ENCODE measurements around the gene TNKS1BP1.

Gene TNKS1BP1

GRCh38 chr11:57279116-57279515 lies 45.6 kb downstream of the TNKS1BP1 start:
- no peak for DNase-seq

DNA sequence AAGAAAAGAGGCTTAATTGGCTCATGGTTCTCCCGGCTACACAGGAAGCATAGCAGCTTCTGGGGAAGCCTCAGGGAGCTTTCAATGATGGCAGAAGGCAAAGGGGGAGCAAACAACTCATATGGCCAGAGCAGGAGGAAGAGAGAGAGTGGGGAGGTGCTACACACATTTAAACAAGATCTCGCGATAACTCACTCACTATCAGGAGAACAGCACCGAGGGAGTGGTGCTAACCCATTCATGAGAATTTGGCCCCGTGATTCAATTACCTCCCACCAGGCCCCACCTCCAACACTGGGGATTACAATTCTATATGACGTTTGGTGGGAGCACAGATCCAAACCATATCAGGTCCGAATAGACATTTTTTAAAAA lies 46.0 kb downstream of the TNKS1BP1 start:
- no peak for DNase-seq

DNA sequence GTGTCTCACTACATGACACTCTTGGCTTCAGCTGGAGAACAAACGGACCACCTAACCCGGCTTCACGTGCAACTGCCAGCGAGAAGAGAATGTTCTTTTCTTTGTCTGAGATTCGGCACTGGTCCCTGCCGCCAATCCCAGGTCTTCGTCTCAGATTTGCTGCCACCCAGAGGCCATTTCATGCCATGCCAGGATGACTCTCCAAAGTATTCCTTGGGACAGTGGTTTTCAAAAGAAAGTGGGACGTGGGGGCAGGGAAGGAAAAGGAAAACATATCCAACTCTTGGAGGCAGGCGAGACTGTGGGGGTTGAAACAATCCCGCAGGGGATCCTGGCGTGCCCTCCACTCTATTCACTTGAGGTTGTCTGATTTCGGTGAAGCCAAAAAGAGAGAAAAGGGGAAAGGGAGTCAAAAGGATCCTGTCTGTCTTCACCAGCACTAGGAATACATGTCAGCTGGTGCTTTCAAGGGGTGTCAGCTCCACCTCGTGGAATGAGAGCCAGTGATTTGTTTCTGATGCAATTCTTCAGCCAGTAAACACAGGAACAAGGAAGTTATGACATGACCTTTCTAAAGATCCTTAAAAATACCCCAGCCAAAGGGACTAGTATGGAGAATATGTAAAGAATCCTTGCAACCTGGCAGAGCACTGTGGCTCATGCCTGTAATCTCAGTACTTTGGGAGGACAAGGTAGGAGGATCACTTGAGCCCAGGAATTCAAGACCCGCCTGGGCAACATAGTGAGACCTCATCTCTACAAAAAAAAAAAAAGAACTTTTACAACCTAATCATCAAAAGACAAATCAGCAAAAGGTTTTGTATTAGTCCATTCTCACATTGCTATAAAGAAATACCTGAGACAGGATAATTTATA lies 46.7 kb downstream of the TNKS1BP1 start:
- peak; percentile 7 for DNase-seq

DNA sequence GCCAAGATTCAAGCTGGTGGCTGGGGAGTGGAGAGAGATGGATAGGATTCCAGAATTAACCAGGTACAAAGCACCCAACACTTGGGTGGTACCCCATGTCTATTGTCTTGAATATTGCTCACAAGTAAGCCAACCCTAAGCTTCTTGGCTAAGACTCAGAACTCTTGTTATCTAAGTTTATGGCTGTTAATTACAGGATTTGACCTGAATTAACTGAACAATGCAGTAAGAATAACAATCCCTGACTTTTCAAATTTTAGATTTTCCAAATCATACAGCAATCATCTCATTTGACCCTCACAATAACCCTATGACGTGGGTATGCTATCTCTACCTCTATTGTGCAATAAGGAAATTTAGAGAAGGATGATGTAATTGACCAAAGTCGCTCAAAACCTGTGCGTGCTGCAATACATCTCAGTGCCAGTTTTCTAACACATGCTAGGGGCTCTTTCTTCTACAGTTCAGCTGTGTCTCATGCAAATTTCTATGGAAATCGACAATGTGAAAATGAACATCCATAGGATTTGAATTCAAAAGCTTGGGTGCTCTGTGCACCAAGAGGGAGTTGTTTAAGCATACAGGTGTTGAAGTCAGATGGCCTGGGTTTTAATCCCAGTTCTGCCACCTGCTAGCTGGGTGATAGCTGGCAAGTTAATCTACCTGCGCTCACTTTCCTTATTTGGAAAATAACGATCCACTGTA lies 47.6 kb downstream of the TNKS1BP1 start:
- no peak for DNase-seq

DNA sequence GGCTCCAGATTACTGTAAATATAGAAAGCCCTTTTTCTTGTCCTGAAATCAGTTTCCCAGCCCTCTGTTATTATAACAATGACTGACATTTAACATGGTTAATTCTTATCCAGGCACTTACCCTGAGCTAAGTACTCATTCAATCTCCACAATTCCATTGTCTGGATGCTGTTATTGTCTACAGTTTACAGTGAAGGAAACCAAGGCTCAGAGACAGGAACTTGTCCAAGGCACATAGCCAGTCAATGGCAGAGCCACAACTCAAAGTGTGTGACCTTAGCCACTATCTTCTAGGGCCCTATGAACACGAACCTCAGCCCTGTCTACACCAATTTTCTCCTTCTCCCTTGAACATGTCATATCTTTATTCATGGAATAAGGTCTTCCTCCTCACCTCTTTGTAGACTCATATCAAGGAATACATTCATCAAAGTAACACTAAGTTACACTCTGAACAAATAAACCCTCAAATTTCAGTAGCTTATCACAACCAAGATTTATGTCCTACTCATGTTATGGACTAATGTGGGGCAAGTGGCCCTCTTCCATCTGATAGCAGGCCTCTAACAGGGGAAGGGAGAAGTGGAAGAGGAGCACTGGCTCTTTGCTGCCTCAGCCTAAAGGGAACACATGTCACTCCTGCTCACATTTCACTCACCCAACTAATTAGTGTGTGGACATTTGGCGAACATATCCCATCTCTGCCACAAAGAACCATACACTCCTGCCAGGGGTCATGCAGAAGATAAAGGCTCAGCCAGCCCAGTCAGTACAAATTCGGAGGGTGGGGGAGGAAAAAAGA lies 48.4 kb downstream of the TNKS1BP1 start:
- DNase-seq = no peak

DNA sequence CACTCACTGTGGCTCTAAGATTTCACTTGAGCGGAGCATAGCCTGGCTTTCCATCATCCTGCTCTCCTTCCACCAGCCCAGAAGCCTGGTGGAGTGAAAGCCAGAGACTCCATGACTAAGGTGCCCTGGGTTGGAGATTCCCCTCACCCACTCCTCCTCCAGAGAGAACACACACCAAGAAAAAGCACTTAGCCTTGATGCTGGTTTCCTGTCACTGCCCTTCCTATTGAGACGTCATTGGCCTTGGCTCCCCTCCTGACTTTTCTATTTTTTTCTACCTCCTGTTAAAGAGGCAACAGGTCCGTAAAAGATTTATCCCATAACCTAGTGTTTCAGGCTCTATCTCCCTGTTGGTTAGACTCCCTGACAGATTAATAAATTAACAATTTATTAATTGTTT lies 49.2 kb downstream of the TNKS1BP1 start:
- DNase-seq = no peak

DNA sequence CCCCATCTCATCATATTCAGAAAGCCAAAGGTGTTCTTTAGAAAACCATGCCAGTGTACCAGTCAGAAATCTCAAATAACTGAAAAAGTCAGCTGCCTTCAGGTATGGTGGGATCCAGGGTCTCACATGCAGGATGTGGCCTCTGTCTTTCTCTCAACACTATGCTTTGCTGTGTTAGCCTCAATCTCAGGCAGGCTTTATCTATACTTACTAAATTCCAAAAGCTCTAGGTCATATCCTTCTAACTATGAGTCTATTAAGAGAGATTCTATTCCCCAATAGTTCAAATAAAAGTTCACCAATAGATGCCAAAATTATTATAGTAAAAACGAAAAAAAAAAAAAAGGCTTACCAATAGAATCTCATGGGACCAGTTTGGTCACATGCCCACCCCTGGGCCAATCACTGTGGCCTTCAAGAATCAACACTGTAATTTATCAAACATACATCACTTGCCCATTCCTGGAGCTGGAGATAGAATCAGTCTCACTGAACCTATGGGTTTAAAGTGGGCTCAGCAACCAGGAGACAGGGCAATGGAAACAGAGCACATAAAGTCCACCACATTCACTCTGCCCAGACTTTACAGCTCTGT lies 49.8 kb downstream of the TNKS1BP1 start:
- no peak for DNase-seq

- DNase-seq = no peak
Observed at GRCh38 chr11:57273448-57274058, 51.2 kb downstream of the TNKS1BP1 start.

GRCh38 chr11:57269571-57270021 lies 55.2 kb downstream of the TNKS1BP1 start:
- DNase-seq = no peak

DNA sequence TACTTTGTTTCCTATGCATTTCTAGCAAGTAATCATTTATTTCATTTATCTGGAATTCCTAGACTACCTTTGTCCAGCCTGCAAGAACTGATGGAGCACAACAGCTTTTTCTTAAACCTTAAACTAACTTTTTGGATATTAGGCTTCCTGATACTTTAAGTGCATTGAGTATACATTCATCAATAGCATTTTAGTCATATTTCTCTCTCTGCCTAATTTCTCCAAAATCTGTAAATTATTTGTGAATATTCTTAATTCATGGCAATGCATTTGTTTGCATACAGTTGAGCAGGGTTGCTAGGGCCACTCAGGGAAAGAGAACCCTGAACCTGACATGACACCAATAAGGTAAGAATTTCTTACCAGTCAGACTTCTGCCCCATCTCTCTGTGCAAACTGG lies 58.6 kb downstream of the TNKS1BP1 start:
- DNase-seq = no peak

DNA sequence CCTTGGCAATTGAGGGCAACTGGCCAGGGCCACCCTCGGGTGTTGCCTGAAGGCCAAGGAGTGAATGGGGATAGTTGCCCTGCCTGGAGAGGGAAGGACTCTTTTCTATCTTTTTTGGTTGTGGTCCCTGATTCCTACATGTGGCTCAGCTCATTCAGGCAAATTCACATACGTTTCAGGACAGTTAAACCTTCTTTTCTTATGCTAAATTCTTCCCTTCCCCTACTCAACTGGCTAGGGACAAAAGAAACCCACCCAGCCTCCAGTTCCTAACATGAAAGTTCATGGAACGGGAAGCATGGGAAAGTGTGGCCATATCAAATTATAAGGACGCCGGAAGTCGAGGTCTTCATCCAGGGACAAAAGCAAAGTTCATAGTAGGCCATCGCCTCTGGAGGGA lies 61.4 kb downstream of the TNKS1BP1 start:
- no peak for DNase-seq

DNA sequence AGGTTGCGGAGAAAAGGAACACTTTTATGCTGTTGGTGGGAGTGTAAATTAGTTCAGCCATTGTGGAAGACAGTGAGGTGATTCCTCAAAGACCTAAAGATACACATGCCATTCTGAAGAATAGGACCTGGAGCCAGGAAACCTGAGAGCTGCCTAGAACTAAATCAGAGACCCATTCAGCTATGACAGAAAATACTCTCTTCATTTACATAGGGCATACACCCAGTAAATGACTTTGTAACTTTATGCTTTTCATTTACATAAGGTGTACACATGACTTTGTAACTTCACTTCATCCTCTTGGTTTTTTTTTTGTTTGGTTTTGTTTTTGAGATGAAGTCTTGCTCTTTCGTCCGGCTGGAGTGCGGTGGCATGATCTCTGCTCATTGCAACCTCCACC lies 62.6 kb downstream of the TNKS1BP1 start:
- no peak for DNase-seq

GRCh38 chr11:57260937-57261783 lies 63.6 kb downstream of the TNKS1BP1 start:
- no peak for DNase-seq

DNA sequence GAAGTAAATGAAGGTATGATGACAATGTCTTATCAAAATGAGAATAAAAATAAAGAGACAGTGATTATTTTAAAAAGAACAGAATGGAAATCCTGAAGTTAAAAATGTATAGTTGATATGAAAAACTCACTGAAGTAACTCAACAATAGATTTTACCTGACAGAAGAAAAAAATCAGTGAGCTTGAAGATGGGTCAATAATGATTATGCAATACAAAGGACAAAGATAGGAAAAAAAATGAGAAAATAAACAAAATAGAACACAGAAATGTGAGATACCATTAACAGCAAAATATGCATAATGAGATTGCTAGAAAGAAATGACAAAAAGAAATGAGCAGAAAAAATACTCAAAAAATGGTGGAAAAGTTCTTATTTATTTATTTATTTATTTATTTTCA lies 68.6 kb downstream of the TNKS1BP1 start:
- DNase-seq = no peak

DNA sequence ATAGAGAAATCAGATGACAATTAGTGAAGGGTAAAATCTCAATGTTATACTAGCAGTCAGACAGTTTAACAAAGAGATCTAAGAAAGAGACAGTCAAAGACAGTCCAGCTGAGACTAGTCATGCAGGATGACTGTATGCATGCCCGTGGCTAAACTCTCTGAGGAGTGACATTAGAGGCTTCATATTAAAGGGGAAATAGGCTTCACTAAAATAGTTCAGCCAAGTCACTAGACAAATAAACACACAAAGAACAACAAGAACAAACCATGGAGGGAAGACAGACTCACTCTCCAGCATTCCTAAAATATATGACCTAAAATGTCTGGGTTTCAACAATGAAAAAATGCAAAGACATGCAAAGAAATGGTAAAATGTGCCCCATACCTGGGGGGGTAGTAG lies 69.1 kb downstream of the TNKS1BP1 start:
- no peak for DNase-seq

- no peak for DNase-seq
Observed at GRCh38 chr11:57254631-57255030, 70.1 kb downstream of the TNKS1BP1 start.

GRCh38 chr11:57251491-57252104 lies 73.2 kb downstream of the TNKS1BP1 start:
- no peak for DNase-seq

DNA sequence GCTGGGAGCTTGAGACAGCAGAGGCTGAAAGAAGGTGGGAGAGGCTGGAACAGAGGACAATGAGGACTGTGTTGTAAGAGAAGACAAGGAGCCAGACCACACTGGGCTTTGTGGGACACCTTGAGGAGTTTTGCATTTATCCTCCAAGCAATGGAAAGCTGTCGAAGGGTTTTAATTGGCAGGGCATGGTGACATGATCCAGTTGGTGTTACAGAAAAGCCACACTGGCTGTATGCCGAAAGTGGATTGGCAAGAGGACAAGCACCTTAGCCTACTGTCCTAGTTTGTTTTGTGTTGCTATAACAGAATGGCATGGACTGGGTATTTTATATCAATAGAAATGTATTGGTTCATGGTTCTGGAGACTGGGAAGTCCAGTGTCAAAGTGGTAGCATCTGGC lies 73.7 kb downstream of the TNKS1BP1 start:
- DNase-seq = no peak

Measured in SHP77 treated with DMSO at 0.1 percent for 48 hours (cell line).